IPS DF 6.9 (cell line): ENCODE results near the gene GREB1L.

Experiments used
- DNase-seq: peaks from one replicate; pipeline ENCODE4 v3.0.0-alpha.2; 2013; ENCODE audit warnings: low read depth, low spot score
- H3K27ac ChIP-seq: one replicate; pipeline ENCODE4 v1.5.1; 2013; ENCODE audit warnings: low read length, control low read depth
- H3K27me3 ChIP-seq: 2 replicates; pipeline ENCODE4 v1.6.1; 2013; ENCODE audit warnings: mild to moderate bottlenecking, low read length; ENCODE audit not compliant: control insufficient read depth, insufficient read depth
- H3K36me3 ChIP-seq: 2 replicates; pipeline ENCODE4 v1.6.1; 2013; ENCODE audit warnings: low read length; ENCODE audit not compliant: control insufficient read depth, insufficient read depth
- H3K4me1 ChIP-seq: 2 replicates; pipeline ENCODE4 v1.6.1; 2013; ENCODE audit warnings: low read length; ENCODE audit not compliant: control insufficient read depth, insufficient read depth
- H3K4me3 ChIP-seq: 2 replicates; pipeline ENCODE4 v1.5.1; 2013; ENCODE audit warnings: mild to moderate bottlenecking, low read length
- H3K9me3 ChIP-seq: 2 replicates; pipeline ENCODE4 v1.6.1; 2013; ENCODE audit warnings: low read length, inconsistent platforms; ENCODE audit not compliant: control insufficient read depth, insufficient read depth
- WGBS: extraction: QIAGEN DNeasy Blood & Tissue Kit; methylation state at CpG from one replicate; pipeline ENCODE4 v1.1.7; 2013; ENCODE audit warnings: mixed read lengths, missing lambda C conversion rate; ENCODE audit not compliant: insufficient read length, insufficient coverage; 5-methylcytosine and 5-hydroxymethylcytosine counted together

The GREB1L gene

DNA sequence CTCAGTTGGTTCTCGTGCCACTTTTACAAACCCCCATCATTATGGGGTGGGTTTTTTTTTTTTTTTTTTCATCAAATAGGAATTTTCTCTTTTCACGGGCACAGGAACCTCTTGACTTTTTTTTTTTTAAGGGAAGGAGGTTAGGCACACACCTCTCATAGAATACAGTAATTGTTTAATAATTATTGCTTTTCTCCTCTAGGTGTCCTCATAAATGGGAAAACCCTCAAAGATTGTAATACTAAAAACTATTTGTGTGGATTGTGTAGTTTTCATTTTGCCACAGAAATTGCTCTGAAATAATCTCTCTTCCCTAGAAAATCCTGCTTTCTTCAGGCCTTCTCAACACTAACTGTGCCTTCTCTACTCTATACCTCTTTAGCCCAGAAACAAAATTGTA lies 147.3 kb downstream of the GREB1L start:
- no peak overlapping the region for H3K27ac ChIP-seq
- H3K9me3 ChIP-seq, result no peaks in the 10 kb centered on the region
- no peaks in the 10 kb centered on the region for H3K4me1 ChIP-seq
- no peak for DNase-seq
- H3K36me3 ChIP-seq, result no peaks in the 10 kb centered on the region
- H3K4me3 ChIP-seq, result no peak overlapping the region
- H3K27me3 ChIP-seq, result peaks cover 27% of the 10 kb centered on the region
- no CpG with 5 or more reads among the region's 2 CpGs for WGBS

- Histone ChIP-seq H3K36me3 (no peaks in the 10 kb centered on the region), H3K27me3 (peaks cover 25% of the 10 kb centered on the region), H3K4me3 (no peak overlapping the region), H3K27ac (no peak overlapping the region), H3K9me3 (no peaks in the 10 kb centered on the region), H3K4me1 (no peaks in the 10 kb centered on the region)
- DNase-seq, result no peak
- WGBS, result no CpG with 5 or more reads among the region's 1 CpG
Observed at GRCh38 chr18:21389903-21390302, 147.9 kb downstream of the GREB1L start.

GRCh38 chr18:21391074-21391673 lies 149.1 kb downstream of the GREB1L start:
- H3K27me3 ChIP-seq, result peaks cover 19% of the 10 kb centered on the region
- H3K9me3 ChIP-seq, result no peaks in the 10 kb centered on the region
- no peak for DNase-seq
- no peak overlapping the region for H3K4me3 ChIP-seq
- H3K36me3 ChIP-seq, result no peaks in the 10 kb centered on the region
- no peak overlapping the region for H3K27ac ChIP-seq
- no CpG with 5 or more reads among the region's 3 CpGs for WGBS
- no peaks in the 10 kb centered on the region for H3K4me1 ChIP-seq

GRCh38 chr18:21393986-21394385 lies 152.0 kb downstream of the GREB1L start:
- Histone ChIP-seq H3K27me3 (peaks cover 12% of the 10 kb centered on the region; the same call in 1 of the 2 replicates), H3K36me3 (no peaks in the 10 kb centered on the region), H3K27ac (no peak overlapping the region), H3K4me1 (no peaks in the 10 kb centered on the region), H3K9me3 (no peaks in the 10 kb centered on the region), H3K4me3 (no peak overlapping the region)
- no CpG with 5 or more reads among the region's 3 CpGs for WGBS
- no peak for DNase-seq

DNA sequence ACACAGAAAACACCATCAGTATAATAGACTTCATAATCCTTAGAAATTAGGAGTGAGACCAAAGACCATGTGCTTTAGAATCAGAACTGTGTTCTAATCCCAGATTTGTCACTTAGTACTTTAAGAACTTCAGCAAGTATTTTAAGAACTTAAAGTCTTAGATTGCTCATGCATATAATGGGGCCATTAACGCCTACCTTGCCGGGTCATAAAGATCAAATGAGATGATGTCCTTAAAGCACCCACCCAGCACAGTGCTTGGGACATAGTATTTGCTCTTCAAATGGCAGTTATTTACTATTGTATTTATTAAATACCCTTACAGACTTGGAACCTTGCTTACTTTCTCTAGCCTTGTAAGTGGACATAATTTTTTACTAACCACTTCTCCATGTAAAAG lies 156.1 kb downstream of the GREB1L start:
- no peak overlapping the region for H3K27ac ChIP-seq
- H3K36me3 ChIP-seq, result no peaks in the 10 kb centered on the region
- H3K27me3 ChIP-seq, result 0 out of 2 replicates have a peak, but pooled peaks cover 2% of the 10 kb centered on the region
- WGBS, result no CpG with 5 or more reads among the region's 2 CpGs
- H3K9me3 ChIP-seq, result no peaks in the 10 kb centered on the region
- no peak overlapping the region for H3K4me3 ChIP-seq
- DNase-seq, result no peak
- H3K4me1 ChIP-seq, result no peaks in the 10 kb centered on the region

GRCh38 chr18:21402272-21402671 lies 160.2 kb downstream of the GREB1L start:
- Histone ChIP-seq H3K4me3 (no peak overlapping the region), H3K4me1 (no peaks in the 10 kb centered on the region), H3K36me3 (no peaks in the 10 kb centered on the region), H3K27ac (no peak overlapping the region), H3K27me3 (peaks cover 2% of the 10 kb centered on the region; the same call in 1 of the 2 replicates), H3K9me3 (no peaks in the 10 kb centered on the region)
- whole genome bisulfite sequencing, result 100% methylated on average over 1 of the region's 1 CpG
- DNase-seq, result no peak

DNA sequence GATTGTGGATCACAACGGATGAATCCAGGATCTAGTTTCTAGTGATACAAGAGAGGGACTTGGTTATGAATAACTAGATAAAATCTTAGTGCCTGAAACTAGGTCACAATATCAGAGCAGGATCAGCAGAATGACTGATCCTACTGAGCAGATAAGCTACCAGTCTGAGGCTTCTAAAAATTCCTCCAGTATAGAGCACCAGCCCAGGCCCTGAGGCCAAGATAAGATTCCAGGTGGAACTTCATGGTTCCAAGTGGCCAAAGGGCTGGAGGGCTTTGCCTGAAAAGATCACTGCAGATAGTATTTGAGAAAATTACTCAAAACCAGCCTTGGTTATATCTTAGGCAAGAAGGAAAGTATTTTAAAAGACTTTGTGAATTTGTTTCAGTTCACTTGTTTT lies 162.4 kb downstream of the GREB1L start:
- Histone ChIP-seq H3K27ac (no peak overlapping the region), H3K4me3 (no peak overlapping the region), H3K27me3 (peaks cover 2% of the 10 kb centered on the region; the same call in 1 of the 2 replicates), H3K9me3 (no peaks in the 10 kb centered on the region), H3K4me1 (no peaks in the 10 kb centered on the region), H3K36me3 (no peaks in the 10 kb centered on the region)
- no peak for DNase-seq
- WGBS, result no CpG with 5 or more reads among the region's 1 CpG

DNA sequence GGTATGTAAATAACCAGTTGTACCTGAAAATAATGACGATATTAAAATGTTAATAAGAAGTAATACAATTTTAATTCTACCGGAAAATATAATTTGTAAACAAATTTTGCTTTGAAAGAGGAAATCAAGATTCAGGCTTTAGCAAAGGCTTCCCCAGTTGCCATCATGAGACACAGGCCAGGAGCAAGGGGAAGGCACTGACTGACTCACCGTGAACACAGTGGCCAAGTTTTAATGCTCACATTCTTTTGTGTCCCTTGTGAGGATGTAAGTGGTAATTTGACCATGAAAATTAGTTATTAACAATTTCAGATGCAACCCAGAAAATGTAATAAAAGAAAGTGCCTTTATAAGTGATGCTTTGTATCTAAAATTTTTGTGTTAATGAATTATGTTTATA lies 164.1 kb downstream of the GREB1L start:
- WGBS, result no CpG with 5 or more reads among the region's 3 CpGs
- Histone ChIP-seq H3K9me3 (no peaks in the 10 kb centered on the region), H3K4me3 (no peak overlapping the region), H3K36me3 (no peaks in the 10 kb centered on the region), H3K4me1 (no peaks in the 10 kb centered on the region), H3K27me3 (peaks cover under 1% of the 10 kb centered on the region; the same call in 1 of the 2 replicates), H3K27ac (no peak overlapping the region)
- no peak for DNase-seq

- WGBS, result no CpG with 5 or more reads among the region's 3 CpGs
- H3K36me3 ChIP-seq, result no peaks in the 10 kb centered on the region
- no peaks in the 10 kb centered on the region; the same call in 1 of the 2 replicates for H3K27me3 ChIP-seq
- no peak overlapping the region for H3K27ac ChIP-seq
- H3K4me3 ChIP-seq, result no peak overlapping the region
- no peak for DNase-seq
- no peaks in the 10 kb centered on the region for H3K9me3 ChIP-seq
- no peaks in the 10 kb centered on the region for H3K4me1 ChIP-seq
Observed at GRCh38 chr18:21408681-21409080, 166.6 kb downstream of the GREB1L start.

GRCh38 chr18:21433436-21433835 lies 191.4 kb downstream of the GREB1L start:
- no peak for DNase-seq
- H3K9me3 ChIP-seq, result no peaks in the 10 kb centered on the region
- no peak overlapping the region for H3K4me3 ChIP-seq
- H3K27me3 ChIP-seq, result no peaks in the 10 kb centered on the region
- WGBS, result no CpG with 5 or more reads among the region's 1 CpG
- no peak overlapping the region for H3K27ac ChIP-seq
- H3K36me3 ChIP-seq, result no peaks in the 10 kb centered on the region
- no peaks in the 10 kb centered on the region for H3K4me1 ChIP-seq

DNA sequence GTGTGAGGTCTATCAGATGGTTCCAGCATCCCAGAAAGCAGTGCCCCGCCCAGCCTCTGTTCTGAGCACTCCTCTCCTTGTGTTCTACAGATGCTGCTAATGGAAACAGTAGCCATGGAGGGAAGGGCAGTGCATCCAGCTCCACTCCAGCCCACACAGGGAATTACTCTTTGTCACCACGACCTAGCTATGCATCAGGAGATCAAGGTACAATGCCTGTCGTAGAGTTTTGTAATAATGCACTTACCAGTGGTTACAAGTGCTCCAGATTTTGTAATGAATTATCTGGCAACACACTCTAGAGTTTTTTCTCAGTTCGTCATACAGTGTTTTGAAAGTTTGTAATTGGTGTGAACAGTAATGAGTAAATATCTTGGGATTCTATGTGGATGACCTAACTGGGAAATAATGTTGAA lies 197.4 kb downstream of the GREB1L start:
- Histone ChIP-seq H3K27ac (no peak overlapping the region), H3K27me3 (no peaks in the 10 kb centered on the region), H3K9me3 (no peaks in the 10 kb centered on the region), H3K36me3 (no peaks in the 10 kb centered on the region), H3K4me3 (no peak overlapping the region), H3K4me1 (no peaks in the 10 kb centered on the region)
- no peak for DNase-seq
- no CpG with 5 or more reads among the region's 4 CpGs for WGBS
